IMR-90 (cell line): ENCODE data around the gene INPP5A.

Source experiments
- CEBPB ChIP-seq: IDR thresholded peaks from 2 replicates; pipeline ENCODE4 v1.6.1; 2012; ENCODE audit warnings: low read depth, low read length, improper control_type of control experiment
- CHD1 ChIP-seq: IDR thresholded peaks from 2 replicates; pipeline ENCODE4 v1.6.1; 2012; ENCODE audit warnings: low read depth, low read length, improper control_type of control experiment
- MAFK ChIP-seq: IDR thresholded peaks from 2 replicates; pipeline ENCODE4 v1.6.1; 2012; ENCODE audit warnings: low read depth, low read length, improper control_type of control experiment
- MAZ ChIP-seq: IDR thresholded peaks from 2 replicates; pipeline ENCODE4 v1.6.1; 2012; ENCODE audit warnings: low read depth, mild to moderate bottlenecking, low read length, improper control_type of control experiment, moderate library complexity, borderline replicate concordance
- NFE2L2 ChIP-seq: fragments of 150-350 bp; IDR thresholded peaks from 2 replicates; pipeline ENCODE4 v1.6.1; 2016; ENCODE audit warnings: low read depth, mild to moderate bottlenecking, low read length
- POLR2A ChIP-seq: IDR thresholded peaks from 2 replicates; pipeline ENCODE4 v1.6.1; 2012; ENCODE audit warnings: mild to moderate bottlenecking, low read depth, low read length
- RAD21 ChIP-seq: IDR thresholded peaks from 2 replicates; pipeline ENCODE4 v1.6.1; 2012; ENCODE audit warnings: low read length, improper control_type of control experiment
- RFX5 ChIP-seq: IDR thresholded peaks from 2 replicates; pipeline ENCODE4 v1.8.0; 2012; ENCODE audit warnings: low read depth, mild to moderate bottlenecking, low read length, moderate library complexity
- TF ChIP-seq, protein P1 (sequence below): conservative IDR thresholded peaks from 2 replicates; pipeline ENCODE4 v1.5.1; 2012; ENCODE audit warnings: mild to moderate bottlenecking, low read depth, low read length, improper control_type of control experiment
- TF ChIP-seq, protein P2 (sequence below): fragments of 150-350 bp; IDR thresholded peaks from 2 replicates; pipeline ENCODE4 v1.6.1; 2016; ENCODE audit warnings: low read depth, mild to moderate bottlenecking, low read length, moderate library complexity, borderline replicate concordance

DNA sequence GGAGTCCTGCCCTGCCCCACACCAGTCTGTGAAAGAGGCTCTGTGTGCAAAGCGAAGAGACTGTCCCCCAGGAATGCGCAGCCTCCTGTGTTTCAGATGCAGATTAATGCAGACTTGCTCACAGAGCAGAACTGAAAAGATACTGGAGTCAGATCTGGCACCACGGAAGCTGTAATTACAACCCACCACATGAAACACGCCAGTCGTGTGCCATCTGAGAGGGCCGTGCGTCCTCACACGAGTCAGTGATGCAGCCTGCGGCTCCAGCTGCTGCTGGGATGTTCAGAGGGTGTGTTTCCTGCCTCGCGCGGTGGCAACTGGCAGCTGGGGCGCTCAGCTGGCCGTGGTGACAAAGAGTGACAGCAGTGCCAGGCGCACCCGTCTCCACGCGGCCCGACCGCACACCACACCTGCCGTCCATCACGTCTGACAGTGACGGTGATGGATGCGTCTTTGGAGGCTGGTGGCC lies 198.4 kb downstream of the INPP5A start:
- TF ChIP-seq, protein P1, sequence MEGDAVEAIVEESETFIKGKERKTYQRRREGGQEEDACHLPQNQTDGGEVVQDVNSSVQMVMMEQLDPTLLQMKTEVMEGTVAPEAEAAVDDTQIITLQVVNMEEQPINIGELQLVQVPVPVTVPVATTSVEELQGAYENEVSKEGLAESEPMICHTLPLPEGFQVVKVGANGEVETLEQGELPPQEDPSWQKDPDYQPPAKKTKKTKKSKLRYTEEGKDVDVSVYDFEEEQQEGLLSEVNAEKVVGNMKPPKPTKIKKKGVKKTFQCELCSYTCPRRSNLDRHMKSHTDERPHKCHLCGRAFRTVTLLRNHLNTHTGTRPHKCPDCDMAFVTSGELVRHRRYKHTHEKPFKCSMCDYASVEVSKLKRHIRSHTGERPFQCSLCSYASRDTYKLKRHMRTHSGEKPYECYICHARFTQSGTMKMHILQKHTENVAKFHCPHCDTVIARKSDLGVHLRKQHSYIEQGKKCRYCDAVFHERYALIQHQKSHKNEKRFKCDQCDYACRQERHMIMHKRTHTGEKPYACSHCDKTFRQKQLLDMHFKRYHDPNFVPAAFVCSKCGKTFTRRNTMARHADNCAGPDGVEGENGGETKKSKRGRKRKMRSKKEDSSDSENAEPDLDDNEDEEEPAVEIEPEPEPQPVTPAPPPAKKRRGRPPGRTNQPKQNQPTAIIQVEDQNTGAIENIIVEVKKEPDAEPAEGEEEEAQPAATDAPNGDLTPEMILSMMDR: no peak
- TF ChIP-seq POLR2A: no peak
- TF ChIP-seq CHD1: no peak
- TF ChIP-seq RFX5: no peak
- no peak for TF ChIP-seq MAFK
- TF ChIP-seq RAD21: no peak
- TF ChIP-seq, protein P2, sequence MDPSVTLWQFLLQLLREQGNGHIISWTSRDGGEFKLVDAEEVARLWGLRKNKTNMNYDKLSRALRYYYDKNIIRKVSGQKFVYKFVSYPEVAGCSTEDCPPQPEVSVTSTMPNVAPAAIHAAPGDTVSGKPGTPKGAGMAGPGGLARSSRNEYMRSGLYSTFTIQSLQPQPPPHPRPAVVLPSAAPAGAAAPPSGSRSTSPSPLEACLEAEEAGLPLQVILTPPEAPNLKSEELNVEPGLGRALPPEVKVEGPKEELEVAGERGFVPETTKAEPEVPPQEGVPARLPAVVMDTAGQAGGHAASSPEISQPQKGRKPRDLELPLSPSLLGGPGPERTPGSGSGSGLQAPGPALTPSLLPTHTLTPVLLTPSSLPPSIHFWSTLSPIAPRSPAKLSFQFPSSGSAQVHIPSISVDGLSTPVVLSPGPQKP: no peak
- no peak for TF ChIP-seq NFE2L2
- TF ChIP-seq CEBPB: no peak
- no peak for TF ChIP-seq MAZ
